HG03064 (cell line): Measurements from ENCODE around the gene TUT7.

Experiments used
- ATAC-seq: cut with Tn5 transposase; IDR thresholded peaks from one replicate; pipeline ENCODE4 v1.9.1; 2021; ENCODE audit warnings: low read depth; ENCODE audit not compliant: unreplicated experiment

Gene TUT7

GRCh38 chr9:86351880-86352279, 2.3 kb downstream of the TUT7 start:
- ATAC-seq, result no peak

GRCh38 chr9:86350006-86350760, 4.0 kb downstream of the TUT7 start:
- no peak for ATAC-seq

- no peak for ATAC-seq
These were observed 4.9 kb downstream of the TUT7 start for GRCh38 chr9:86349271-86349670.

GRCh38 chr9:86347991-86348390, 6.2 kb downstream of the TUT7 start:
- ATAC-seq, result no peak

- no peak for ATAC-seq
These were observed 9.4 kb downstream of the TUT7 start for GRCh38 chr9:86344818-86345217.

- ATAC-seq, result no peak
These were observed 11.9 kb downstream of the TUT7 start for GRCh38 chr9:86342269-86342668.

GRCh38 chr9:86341007-86341491, 13.2 kb downstream of the TUT7 start:
- no peak for ATAC-seq

- no peak for ATAC-seq
These were observed 13.7 kb downstream of the TUT7 start for GRCh38 chr9:86340356-86341006.

GRCh38 chr9:86337469-86338108, 16.6 kb downstream of the TUT7 start:
- ATAC-seq, result no peak

GRCh38 chr9:86336058-86336457, 18.2 kb downstream of the TUT7 start:
- no peak for ATAC-seq

GRCh38 chr9:86333651-86334050, 20.6 kb downstream of the TUT7 start:
- no peak for ATAC-seq

- no peak for ATAC-seq
These were observed 24.0 kb downstream of the TUT7 start for GRCh38 chr9:86330186-86330585.

GRCh38 chr9:86329649-86330048, 24.6 kb downstream of the TUT7 start:
- no peak for ATAC-seq

- no peak for ATAC-seq
These were observed 26.1 kb downstream of the TUT7 start for GRCh38 chr9:86328156-86328555.

- ATAC-seq, result no peak
These were observed 27.7 kb downstream of the TUT7 start for GRCh38 chr9:86326536-86326935.

- no peak for ATAC-seq
These were observed 29.3 kb downstream of the TUT7 start for GRCh38 chr9:86324901-86325300.

- ATAC-seq, result no peak
These were observed 29.9 kb downstream of the TUT7 start for GRCh38 chr9:86324308-86324707.

GRCh38 chr9:86322973-86323644, 31.1 kb downstream of the TUT7 start:
- no peak for ATAC-seq

GRCh38 chr9:86321373-86321772, 32.8 kb downstream of the TUT7 start:
- ATAC-seq, result no peak

- no peak for ATAC-seq
These were observed 36.0 kb downstream of the TUT7 start for GRCh38 chr9:86318187-86318586.

GRCh38 chr9:86315078-86315477, 39.1 kb downstream of the TUT7 start:
- no peak for ATAC-seq
